T-cell (primary cell): ENCODE measurements around the gene USPL1. TPM values are rescaled to one million over a fixed set of nuclear protein-coding genes. Genes with fewer than 3 reads are reported as not detected.

ENCODE experiments used
- ATAC-seq, 4 experiments: fragments of 200-7000 bp in 3 of 4; fragments of 150-1000 bp in 1 of 4; cut with Tn5 transposase; replicated peaks in 1 of 4; 1 replicate in 3 of 4; 2 replicates in 1 of 4; pipeline ENCODE4 v1.10.0; 2021; ENCODE audit warnings: moderate library complexity in 3 of 4, mild to moderate bottlenecking in 2 of 4, moderate number of reproducible peaks in 1 of 4
- CTCF ChIA-PET, 2 donors: fragments of 300-600 bp; sonication (Branson Sonifier 250); formaldehyde crosslinking; loops; one replicate each; lab custom pipeline; 2022; ENCODE audit warnings: antibody characterized with exemption in 2 of 2; lab: Charles Lee
- POLR2A ChIA-PET, 2 donors: fragments of 300-600 bp; sonication (Branson Sonifier 250); formaldehyde crosslinking; loops; one replicate each; lab custom pipeline; 2022; ENCODE audit warnings: antibody characterized with exemption in 2 of 2; lab: Charles Lee
- DNase-seq, 35 experiments: peaks; one replicate each; pipeline versions ENCODE4 v3.0.0 to v3.0.0-alpha.2; 2013 to 2023
- H3K27ac ChIP-seq: one replicate; pipeline ENCODE4 v1.5.1; 2013; ENCODE audit warnings: low read length
- H3K27me3 ChIP-seq, 2 experiments: replicated peaks in 1 of 2; 1 replicate in 1 of 2; 2 replicates in 1 of 2; pipeline versions ENCODE4 v1.6.1 to v1.7.0; 2013; ENCODE audit warnings: low read length in 1 of 2, mixed read lengths in 1 of 2; ENCODE audit not compliant: control insufficient read depth in 2 of 2, insufficient read depth in 2 of 2; ENCODE audit errors: extremely low read depth in 1 of 2
- H3K36me3 ChIP-seq, 2 donors: 1 replicate in 1 of 2; 2 replicates in 1 of 2; pipeline versions ENCODE4 v1.6.1 to v1.7.0; 2013; ENCODE audit warnings: low read length in 1 of 2; ENCODE audit not compliant: control insufficient read depth in 2 of 2, insufficient read depth in 1 of 2; ENCODE audit errors: extremely low read depth in 1 of 2
- H3K4me1 ChIP-seq, 2 experiments: 1 replicate in 1 of 2; 2 replicates in 1 of 2; pipeline versions ENCODE4 v1.6.1 to v1.7.0; 2013; ENCODE audit warnings: low read length in 2 of 2, mixed read lengths in 1 of 2; ENCODE audit not compliant: insufficient read depth in 2 of 2, control insufficient read depth in 1 of 2; ENCODE audit errors: extremely low read depth in 1 of 2
- H3K4me3 ChIP-seq, 2 donors: 1 replicate in 1 of 2; 2 replicates in 1 of 2; pipeline versions ENCODE4 v1.5.1 to v1.7.0; 2013; ENCODE audit warnings: mild to moderate bottlenecking in 2 of 2, low read length in 1 of 2, moderate library complexity in 1 of 2; ENCODE audit not compliant: control insufficient read depth in 1 of 2; ENCODE audit errors: extremely low read depth in 1 of 2
- H3K9me3 ChIP-seq: 2 replicates; pipeline ENCODE4 v1.7.0; 2013
- H3K27ac Mint-ChIP-seq, 2 donors: one replicate each; pipeline ENCODE4 v1.8.0; 2020 to 2021; ENCODE audit warnings: mild to moderate bottlenecking in 2 of 2, mixed read lengths in 2 of 2
- H3K27me3 Mint-ChIP-seq, 2 donors: one replicate each; pipeline ENCODE4 v1.8.0; 2021 to 2022; ENCODE audit warnings: mixed read lengths in 2 of 2
- H3K36me3 Mint-ChIP-seq: one replicate; pipeline ENCODE4 v1.8.0; 2021; ENCODE audit warnings: mixed read lengths
- H3K4me1 Mint-ChIP-seq, 3 donors: one replicate each; pipeline ENCODE4 v1.8.0; 2020 to 2022; ENCODE audit warnings: mixed read lengths in 3 of 3, mild to moderate bottlenecking in 1 of 3
- H3K4me3 Mint-ChIP-seq, 3 donors: one replicate each; pipeline ENCODE4 v1.8.0; 2020 to 2022; ENCODE audit warnings: mild to moderate bottlenecking in 3 of 3, mixed read lengths in 3 of 3, moderate library complexity in 3 of 3
- H3K9me3 Mint-ChIP-seq, 3 donors: one replicate each; pipeline ENCODE4 v1.8.0; 2020 to 2022; ENCODE audit warnings: mixed read lengths in 3 of 3
- WGBS: methylation state at CpG from one replicate; pipeline ENCODE4 v1.1.5; 2013; ENCODE audit warnings: missing lambda C conversion rate; ENCODE audit not compliant: insufficient coverage; 5-methylcytosine and 5-hydroxymethylcytosine counted together
- total RNA-seq, 35 experiments: library from RNA in 6 of 35; stranded (reverse) in 6 of 35; fragments of 120-200 nt in 1 of 35; gene quantifications; one replicate each; pipeline versions ENCODE4 v1.2.1 to v1.2.4 and lab custom pipeline; 2013 to 2026

Gene USPL1
- total RNA-seq, 5 donors from 2014 or later (not counting 1 experiment from before 2014, with no cell fraction given), result 24.1 to 32.9 (median 26.7) TPM

GRCh38 chr13:30577401-30577852 is 40.3 kb upstream of the USPL1 start:
- H3K4me1 Mint-ChIP-seq, result peaks cover 22 to 35% (median 31%) of the 10 kb centered on the region in 3 donors

GRCh38 chr13:30580852-30581502 is 36.7 kb upstream of the USPL1 start:
- ChIA-PET CTCF (interaction anchor here (0.6 to 0.8 kb wide), 2 partner anchors 132 to 174 kb away, joined by 3 read pairs; no protein-coding TSS in a partner anchor), POLR2A (no interaction called here)
- no peaks in the 10 kb centered on the region for H3K36me3 Mint-ChIP-seq
- no peak for DNase-seq
- peaks cover 18 to 26% (median 24%) of the 10 kb centered on the region in 3 donors for H3K4me1 Mint-ChIP-seq
- H3K9me3 Mint-ChIP-seq, result no peaks in the 10 kb centered on the region
- 100% methylated on average over 1 of the region's 3 CpGs for WGBS
- no peak for ATAC-seq
- peaks cover 4 to 17% of the 10 kb centered on the region in 2 experiments for H3K4me1 ChIP-seq
- H3K27me3 ChIP-seq, result no peaks in the 10 kb centered on the region
- no peak overlapping the region for H3K27ac ChIP-seq
- H3K4me3 ChIP-seq, result no peak overlapping the region
- no peak overlapping the region for H3K27ac Mint-ChIP-seq
- no peaks in the 10 kb centered on the region for H3K9me3 ChIP-seq
- no peaks in the 10 kb centered on the region for H3K36me3 ChIP-seq
- H3K27me3 Mint-ChIP-seq, result no peaks in the 10 kb centered on the region
- no peak overlapping the region for H3K4me3 Mint-ChIP-seq

More at GRCh38 chr13:30577401-30577852, 40.3 kb upstream of the USPL1 start:
- ChIA-PET POLR2A (interaction anchor here in 1 of 2 donors (0.5 to 0.6 kb wide), 2 partner anchors 87 to 655 kb away, joined by 5 to 8 read pairs; no protein-coding TSS in a partner anchor), CTCF (interaction anchor here in 1 of 2 donors (1.2 to 1.6 kb wide), 3 partner anchors 8 to 39 kb away, joined by 3 to 6 read pairs (median 3); no protein-coding TSS in a partner anchor)
- no peaks in the 10 kb centered on the region for H3K36me3 ChIP-seq
- no peaks in the 10 kb centered on the region for H3K36me3 Mint-ChIP-seq
- H3K9me3 ChIP-seq, result no peaks in the 10 kb centered on the region
- DNase-seq (peak in 15 of 35 experiments; percentile 3 to 50 (median 15)), ATAC-seq (peak; percentile 10 to 52 (median 43))
- no peaks in the 10 kb centered on the region for H3K27me3 Mint-ChIP-seq
- H3K4me1 ChIP-seq, result peaks cover 5 to 17% of the 10 kb centered on the region in 2 experiments
- H3K4me3 ChIP-seq, result no peak overlapping the region
- no peak overlapping the region for H3K27ac ChIP-seq
- H3K27me3 ChIP-seq, result no peaks in the 10 kb centered on the region
- 27% methylated on average over 4 of the region's 6 CpGs for WGBS
- no peaks in the 10 kb centered on the region for H3K9me3 Mint-ChIP-seq
- H3K4me3 Mint-ChIP-seq, result peak overlapping the region in 2 of 3 donors; percentile 14 to 15
- no peak overlapping the region for H3K27ac Mint-ChIP-seq

- H3K4me1 ChIP-seq, result peaks cover 0 to 12% of the 10 kb centered on the region in 2 experiments
- Mint-ChIP-seq H3K4me3 (no peak overlapping the region), H3K27ac (no peak overlapping the region)
These were observed 36.1 kb upstream of the USPL1 start for GRCh38 chr13:30581582-30581981.

GRCh38 chr13:30584051-30584731 is 33.5 kb upstream of the USPL1 start:
- Mint-ChIP-seq H3K4me3 (no peak overlapping the region), H3K27me3 (no peaks in the 10 kb centered on the region), H3K9me3 (no peaks in the 10 kb centered on the region), H3K27ac (no peak overlapping the region), H3K36me3 (no peaks in the 10 kb centered on the region), H3K4me1 (peaks cover 0 to 3% (median 3%) of the 10 kb centered on the region in 3 donors)
- no CpG with 5 or more reads among the region's 1 CpG for WGBS
- no peak overlapping the region for H3K4me3 ChIP-seq
- no peaks in the 10 kb centered on the region for H3K36me3 ChIP-seq
- H3K9me3 ChIP-seq, result no peaks in the 10 kb centered on the region
- no peaks in the 10 kb centered on the region for H3K4me1 ChIP-seq
- H3K27ac ChIP-seq, result no peak overlapping the region
- no peaks in the 10 kb centered on the region for H3K27me3 ChIP-seq
- no peak for ATAC-seq
- POLR2A ChIA-PET, result no interaction called here
- CTCF ChIA-PET, result interaction anchor here in 1 of 2 donors (0.6 kb wide), 1 partner anchor 438 kb away, joined by 4 read pairs; no protein-coding TSS in a partner anchor
- DNase-seq, result no peak

More at GRCh38 chr13:30581582-30581981, 36.1 kb upstream of the USPL1 start:
- DNase-seq (peak in 3 of 35 experiments; percentile 2 to 41 (median 6)), ATAC-seq (no peak)
- POLR2A ChIA-PET, result interaction anchor here in 1 of 2 donors (0.5 kb wide), 1 partner anchor 133 kb away, joined by 5 read pairs; no protein-coding TSS in a partner anchor
- Histone ChIP-seq H3K27me3 (no peaks in the 10 kb centered on the region), H3K4me3 (no peak overlapping the region), H3K36me3 (no peaks in the 10 kb centered on the region), H3K9me3 (no peaks in the 10 kb centered on the region), H3K27ac (no peak overlapping the region)
- Mint-ChIP-seq H3K4me1 (peaks cover 12 to 21% (median 20%) of the 10 kb centered on the region in 3 donors), H3K27me3 (no peaks in the 10 kb centered on the region), H3K36me3 (no peaks in the 10 kb centered on the region), H3K9me3 (no peaks in the 10 kb centered on the region)
- CTCF ChIA-PET, result interaction anchor here (0.6 to 1.5 kb wide), 4 partner anchors 57 to 812 kb away, joined by 3 read pairs; no protein-coding TSS in a partner anchor
- WGBS, result no CpG with 5 or more reads among the region's 1 CpG

- H3K9me3 Mint-ChIP-seq, result no peaks in the 10 kb centered on the region
- Histone ChIP-seq H3K36me3 (no peaks in the 10 kb centered on the region), H3K9me3 (no peaks in the 10 kb centered on the region), H3K27me3 (no peaks in the 10 kb centered on the region), H3K4me3 (no peak overlapping the region), H3K4me1 (no peaks in the 10 kb centered on the region), H3K27ac (no peak overlapping the region)
- DNase-seq (no peak), ATAC-seq (no peak)
- WGBS, result 100% methylated on average over 2 of the region's 3 CpGs
- H3K27me3 Mint-ChIP-seq, result no peaks in the 10 kb centered on the region
- H3K4me1 Mint-ChIP-seq, result peaks cover 0 to 3% (median 3%) of the 10 kb centered on the region in 3 donors
- H3K4me3 Mint-ChIP-seq, result no peak overlapping the region
- ChIA-PET CTCF (interaction anchor here (0.7 kb wide), 3 partner anchors 8 to 231 kb away, joined by 3 to 4 read pairs (median 3); no protein-coding TSS in a partner anchor), POLR2A (interaction anchor here in 1 of 2 donors (0.6 kb wide), 1 partner anchor 67 kb away, joined by 3 read pairs; no protein-coding TSS in a partner anchor)
- H3K36me3 Mint-ChIP-seq, result no peaks in the 10 kb centered on the region
- no peak overlapping the region for H3K27ac Mint-ChIP-seq
These were observed 31.9 kb upstream of the USPL1 start for GRCh38 chr13:30585748-30586262.

- Histone ChIP-seq H3K36me3 (no peaks in the 10 kb centered on the region), H3K4me3 (no peak overlapping the region), H3K27me3 (no peaks in the 10 kb centered on the region), H3K4me1 (no peaks in the 10 kb centered on the region), H3K9me3 (no peaks in the 10 kb centered on the region), H3K27ac (no peak overlapping the region)
- Mint-ChIP-seq H3K27me3 (no peaks in the 10 kb centered on the region), H3K4me3 (no peak overlapping the region), H3K9me3 (no peaks in the 10 kb centered on the region), H3K27ac (no peak overlapping the region), H3K4me1 (no peaks in the 10 kb centered on the region), H3K36me3 (no peaks in the 10 kb centered on the region)
- POLR2A ChIA-PET, result no interaction called here
- WGBS, result no CpG with 5 or more reads among the region's 1 CpG
- DNase-seq (no peak), ATAC-seq (no peak)
- CTCF ChIA-PET, result no interaction called here
These were observed 30.5 kb upstream of the USPL1 start for GRCh38 chr13:30587231-30587630.
